ENCODE measurements around the gene ABR. TPM values are rescaled to one million over a fixed set of nuclear protein-coding genes. Genes with fewer than 3 reads are reported as not detected.

Gene ABR
- polyA plus RNA-seq, 1 donor from 2014 or later: 34.5 TPM

- Histone ChIP-seq H3K9ac (ENCODE audit: low read length) (no peak overlapping the region), H2AFZ (ENCODE audit: low read depth, low read length) (no peak overlapping the region), H3K79me2 (replicated peaks; ENCODE audit: insufficient read depth, low read length) (no peaks in the 10 kb centered on the region), H3K27me3 (ENCODE audit: insufficient read depth, low read depth, low read length) (no peaks in the 10 kb centered on the region), H3K9me2 (ENCODE audit: insufficient read depth, low read length) (no peaks in the 10 kb centered on the region), H4K20me1 (ENCODE audit: insufficient read depth) (no peaks in the 10 kb centered on the region), H3K27ac (ENCODE audit: low read length) (no peak overlapping the region), H3K4me2 (ENCODE audit: low read length) (no peak overlapping the region), H3K9me3 (ENCODE audit: low read length) (no peaks in the 10 kb centered on the region), H3F3A (ENCODE audit: insufficient read depth, low read length, poor library complexity, severe bottlenecking) (no peaks in the 10 kb centered on the region), H3K4me3 (ENCODE audit: low read length) (no peak overlapping the region), H3K36me3 (ENCODE audit: insufficient read depth, low read length) (no peaks in the 10 kb centered on the region)
- no peak for TF ChIP-seq CTCF (IDR thresholded peaks at IDR 0.05; ENCODE audit: poor library complexity, severe bottlenecking)
- TF ChIP-seq EP300 (conservative IDR thresholded peaks at IDR 0.05; ENCODE audit: poor library complexity, severe bottlenecking): no peak
- no peak for TF ChIP-seq POLR2AphosphoS5 (IDR thresholded peaks at IDR 0.05)
- TF ChIP-seq EZH2 (IDR thresholded peaks at IDR 0.05; ENCODE audit: borderline replicate concordance, insufficient read depth, low read length, poor library complexity, severe bottlenecking): no peak
- TF ChIP-seq RAD21 (conservative IDR thresholded peaks at IDR 0.05): no peak
- no peak for TF ChIP-seq SMC3 (conservative IDR thresholded peaks at IDR 0.05; ENCODE audit: poor library complexity)
- TF ChIP-seq REST (IDR thresholded peaks at IDR 0.05; ENCODE audit: borderline replicate concordance): no peak
- no peak for TF ChIP-seq TAF1 (IDR thresholded peaks at IDR 0.05; ENCODE audit: low read depth)
- TF ChIP-seq MXI1 (conservative IDR thresholded peaks at IDR 0.05; ENCODE audit: poor library complexity, severe bottlenecking): no peak
These were observed 36.7 kb upstream of the ABR start for GRCh38 chr17:1216217-1217088.

- Histone ChIP-seq H3K9ac (ENCODE audit: low read length) (no peak overlapping the region), H3K9me2 (ENCODE audit: insufficient read depth, low read length) (no peaks in the 10 kb centered on the region), H3K27ac (ENCODE audit: low read length) (no peak overlapping the region), H2AFZ (ENCODE audit: low read depth, low read length) (no peak overlapping the region), H3K79me2 (replicated peaks; ENCODE audit: insufficient read depth, low read length) (no peaks in the 10 kb centered on the region), H4K20me1 (ENCODE audit: insufficient read depth) (no peaks in the 10 kb centered on the region), H3K4me3 (ENCODE audit: low read length) (no peak overlapping the region), H3F3A (ENCODE audit: insufficient read depth, low read length, poor library complexity, severe bottlenecking) (no peaks in the 10 kb centered on the region), H3K9me3 (ENCODE audit: low read length) (no peaks in the 10 kb centered on the region), H3K36me3 (ENCODE audit: insufficient read depth, low read length) (no peaks in the 10 kb centered on the region), H3K4me2 (ENCODE audit: low read length) (no peak overlapping the region), H3K27me3 (ENCODE audit: insufficient read depth, low read depth, low read length) (no peaks in the 10 kb centered on the region)
- TF ChIP-seq MXI1 (conservative IDR thresholded peaks at IDR 0.05; ENCODE audit: poor library complexity, severe bottlenecking): no peak
- no peak for TF ChIP-seq EP300 (conservative IDR thresholded peaks at IDR 0.05; ENCODE audit: poor library complexity, severe bottlenecking)
- TF ChIP-seq SMC3 (conservative IDR thresholded peaks at IDR 0.05; ENCODE audit: poor library complexity): no peak
- TF ChIP-seq POLR2AphosphoS5 (IDR thresholded peaks at IDR 0.05): no peak
- TF ChIP-seq CTCF (IDR thresholded peaks at IDR 0.05; ENCODE audit: poor library complexity, severe bottlenecking): no peak
- no peak for TF ChIP-seq TAF1 (IDR thresholded peaks at IDR 0.05; ENCODE audit: low read depth)
- no peak for TF ChIP-seq EZH2 (IDR thresholded peaks at IDR 0.05; ENCODE audit: borderline replicate concordance, insufficient read depth, low read length, poor library complexity, severe bottlenecking)
- TF ChIP-seq REST (IDR thresholded peaks at IDR 0.05; ENCODE audit: borderline replicate concordance): no peak
- no peak for TF ChIP-seq RAD21 (conservative IDR thresholded peaks at IDR 0.05)
These were observed 33.2 kb upstream of the ABR start for GRCh38 chr17:1212946-1213345.
